Placental pericyte (primary cell): Measurements from ENCODE around the gene OR8G1. TPM values are rescaled to one million over a fixed set of nuclear protein-coding genes. Genes with fewer than 3 reads are reported as not detected.

Experiments
- total RNA-seq: library from RNA; depleted of rRNA; stranded (reverse); fragments of >200 nt; gene quantifications from 2 replicates; pipeline ENCODE4 v1.2.3, GENCODE V29; 2012

OR8G1 gene
- not detected in 2 replicates for total RNA-seq

GRCh38 chr11:124240621-124241397 lies at the start of gene OR8G1:
Gene OR8G1 (plus strand): TSS chr11:124241095. CDS start chr11:124249676, 8,581 bp downstream.

GRCh38 chr11:124256076-124256475 lies 15.2 kb downstream of the OR8G1 start, which contains the start of gene OR8G5:
Gene OR8G5 (plus strand): TSS chr11:124256376. CDS start chr11:124264932, 8,556 bp downstream.

Other genes with a start within 250 kb of the OR8G1 start
- gene OR10G6, start 245.9 kb upstream of the OR8G1 start, total RNA-seq = not detected in 2 replicates
- gene OR10G4, start 228.1 kb upstream of the OR8G1 start, total RNA-seq = not detected in 2 replicates
- not detected in 2 replicates for gene OR10G9, start 218.1 kb upstream of the OR8G1 start, total RNA-seq
- gene OR10G8, start 214.3 kb upstream of the OR8G1 start, total RNA-seq = not detected in 2 replicates
- not detected in 2 replicates for gene OR10G7, start 199.8 kb upstream of the OR8G1 start, total RNA-seq
- gene VWA5A, start 125.6 kb upstream of the OR8G1 start, total RNA-seq = 1.5 and 25.2 TPM in 2 replicates
- under 0.01 TPM in 2 replicates for gene OR10D3, start 57.8 kb upstream of the OR8G1 start, total RNA-seq
- gene OR8G5, start 15.3 kb downstream of the OR8G1 start, total RNA-seq = not detected in 2 replicates
- not detected in 2 replicates for gene OR8D1, start 72.9 kb downstream of the OR8G1 start, total RNA-seq
- not detected in 2 replicates for gene OR8D2, start 79.1 kb downstream of the OR8G1 start, total RNA-seq
- gene OR8B2, start 143.4 kb downstream of the OR8G1 start, total RNA-seq = not detected in 2 replicates
- gene OR8B3, start 157.9 kb downstream of the OR8G1 start, total RNA-seq = not detected in 2 replicates
- gene OR8B4, start 183.8 kb downstream of the OR8G1 start, total RNA-seq = not detected in 2 replicates
- not detected in 2 replicates for gene OR8B8, start 204.6 kb downstream of the OR8G1 start, total RNA-seq